Testis (tissue), 2 donors: ENCODE data around the gene MRPL24.

Experiments
- CTCF ChIP-seq, 3 experiments: fragments of 450-650 bp in 2 of 3; fragments of 200-600 bp in 1 of 3; sonication (generic) in 1 of 3; IDR thresholded peaks; one replicate each; pipeline ENCODE4 v1.5.1; 2016 to 2019; ENCODE audit warnings: antibody characterized with exemption in 3 of 3, mild to moderate bottlenecking in 2 of 3, moderate library complexity in 1 of 3
- POLR2A ChIP-seq: fragments of 450-650 bp; IDR thresholded peaks from one replicate; pipeline ENCODE4 v1.6.1; 2017; ENCODE audit warnings: antibody characterized with exemption, mild to moderate bottlenecking, moderate library complexity

DNA sequence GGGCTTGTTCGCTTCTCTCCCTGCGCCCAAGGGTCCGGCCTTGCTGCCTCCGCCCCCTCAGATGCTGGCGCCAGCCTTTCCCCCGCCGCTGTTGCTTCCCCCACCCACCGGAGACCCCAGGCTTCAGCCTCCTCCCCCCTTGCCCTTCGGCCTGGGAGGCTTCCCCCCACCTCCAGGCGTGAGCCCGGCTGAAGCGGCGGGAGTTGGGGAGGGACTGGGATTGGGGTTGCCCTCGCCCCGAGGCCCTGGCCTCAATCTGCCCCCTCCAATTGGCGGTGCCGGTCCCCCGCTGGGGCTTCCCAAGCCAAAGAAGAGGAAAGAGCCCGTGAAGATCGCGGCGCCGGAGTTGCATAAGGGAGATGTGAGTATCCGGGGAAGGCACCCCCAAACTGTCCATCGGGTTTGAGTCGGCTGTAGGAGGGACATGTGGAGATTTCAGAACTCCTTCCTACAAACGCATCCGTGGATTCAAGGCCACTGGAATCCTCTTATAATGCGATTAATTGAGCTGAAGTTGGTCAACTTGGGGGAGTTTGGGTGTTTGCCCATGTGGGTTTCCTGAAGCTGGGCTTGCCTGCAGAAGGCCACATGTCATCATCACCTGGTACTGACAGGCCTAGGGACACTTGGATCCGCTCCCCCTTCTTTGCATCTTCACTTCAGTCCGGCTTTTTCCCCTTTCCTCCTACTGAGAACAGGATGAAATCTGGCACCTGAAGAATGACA, 27.2 kb upstream of the MRPL24 start:
- TF ChIP-seq POLR2A (no peak), CTCF (IDR thresholded peaks at IDR 0.05) (no peak)
